Stimulated activated CD4-positive, alpha-beta T cell treated with anti-CD3 and anti-CD28 coated beads, Interleukin-12 subunit alpha, Interleukin-12 subunit beta, amount 100 ng/mL, for 24 hours (primary cell): ENCODE data around the gene HUWE1.
"Not testable (repeated sequence)": the region's sequence is repeated elsewhere in the genome, so short reads cannot be mapped to it uniquely, and the experiment has no call there.

Experiments
- DNase-seq, 2 experiments: peaks; one replicate each; pipeline ENCODE4 v3.0.0-alpha.2; 2020; ENCODE audit warnings: low read depth in 2 of 2

The HUWE1 gene

DNA sequence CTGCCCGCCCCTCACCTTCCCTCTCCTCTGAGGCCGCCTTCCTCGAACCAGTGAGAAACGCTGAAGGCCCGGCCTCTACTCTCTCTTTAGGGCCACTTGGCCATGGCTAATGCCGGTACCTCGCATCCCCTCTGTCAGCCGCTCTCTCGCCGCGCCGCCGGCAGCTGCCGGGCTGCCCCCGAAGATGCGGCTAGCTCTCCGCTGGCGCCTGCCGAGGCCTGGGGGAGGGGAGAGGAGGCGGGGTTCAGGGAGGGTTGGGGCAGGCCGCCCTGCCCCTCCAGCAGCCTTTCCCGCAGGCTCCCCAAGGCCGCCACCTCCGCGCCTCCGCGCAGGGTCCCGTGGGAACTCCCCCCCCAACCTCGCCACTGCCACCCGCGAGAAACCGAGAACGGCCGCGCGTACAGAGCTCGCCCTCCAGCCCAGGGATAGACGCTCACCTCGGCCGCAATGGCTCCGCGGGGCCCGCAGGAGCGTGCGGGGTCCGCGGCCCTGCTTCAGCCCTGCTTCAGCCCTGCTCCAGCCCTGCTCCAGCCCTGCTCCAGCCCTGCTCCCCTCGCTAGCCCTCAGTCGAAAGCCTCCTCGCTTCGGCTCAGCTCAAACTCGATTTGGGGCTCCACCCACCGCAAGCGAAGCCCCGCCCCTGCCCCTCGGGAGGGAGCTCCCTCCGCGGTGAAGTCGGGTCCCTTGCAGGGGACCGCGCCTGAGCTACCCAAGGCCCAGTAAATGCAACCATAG is at the start of gene HUWE1:
Gene HUWE1 (minus strand): TSS at position 569 of the 735 bp plus-strand sequence. CDS start 32,612 bp downstream, outside the sequence.
- peak; percentile 58 to 81 for DNase-seq

GRCh38 chrX:53732797-53733196 is 46.3 kb upstream of the HUWE1 start:
- DNase-seq = no peak

GRCh38 chrX:53729751-53730150 is 43.2 kb upstream of the HUWE1 start:
- DNase-seq = no peak

DNA sequence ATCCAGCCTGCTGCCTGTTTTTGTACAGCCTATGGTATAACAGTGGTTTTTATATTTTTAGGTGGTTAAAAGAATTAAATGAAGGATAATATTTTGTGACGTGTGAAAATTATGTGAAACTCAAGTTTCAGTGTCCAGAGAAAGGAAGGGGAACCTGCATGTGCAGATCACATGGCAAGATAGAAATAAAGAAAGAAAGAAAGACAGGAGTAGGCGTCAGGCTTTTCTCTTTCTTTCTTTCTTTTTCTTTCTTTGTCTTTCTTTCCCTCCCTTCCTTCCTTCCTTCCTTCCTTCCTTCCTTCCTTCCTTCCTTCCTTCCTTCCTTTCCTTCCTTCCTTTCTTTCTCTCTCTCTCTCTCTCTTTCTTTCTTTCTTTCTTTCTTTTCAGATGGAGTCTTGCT is 42.0 kb upstream of the HUWE1 start:
- no peak for DNase-seq

DNA sequence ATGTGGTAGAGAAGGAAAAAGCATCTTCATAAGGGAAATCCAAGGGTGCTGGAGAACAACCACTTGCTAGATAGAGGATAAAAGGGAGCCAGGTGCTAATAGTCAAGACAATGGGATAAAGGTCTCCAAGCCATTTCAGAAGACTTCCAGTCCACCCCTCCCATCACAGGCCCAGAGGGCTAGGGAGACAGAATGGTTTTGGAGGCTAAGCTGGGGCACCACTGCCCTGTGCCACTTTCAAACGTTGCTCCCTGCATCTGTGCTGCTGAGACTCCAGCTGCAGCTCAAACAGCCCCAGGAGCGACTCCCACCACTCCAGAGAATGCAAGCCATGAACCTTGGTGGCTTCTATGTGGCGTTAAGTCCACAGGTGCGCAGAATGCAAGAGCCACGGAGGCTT is 38.4 kb upstream of the HUWE1 start:
- no peak for DNase-seq

DNA sequence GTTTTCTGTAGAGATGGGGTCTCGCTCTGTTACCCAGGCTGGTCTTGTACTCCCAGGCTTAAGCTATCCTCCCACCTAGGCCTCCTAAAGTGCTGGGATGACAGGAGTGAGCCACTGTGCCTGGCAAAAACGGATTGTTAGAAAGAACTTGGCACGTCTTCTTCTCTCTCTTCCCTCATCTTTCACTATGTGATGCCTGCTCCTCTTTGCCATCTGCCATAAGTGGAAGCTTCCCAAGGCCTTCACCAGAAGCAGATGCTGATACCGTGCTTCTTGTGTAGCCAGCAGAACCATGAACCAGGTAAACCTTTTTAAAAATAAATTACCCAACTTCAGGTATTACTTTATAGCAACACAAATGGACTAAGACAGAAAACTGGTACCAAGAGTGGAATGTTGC is 36.9 kb upstream of the HUWE1 start:
- no peak for DNase-seq

GRCh38 chrX:53721610-53722009 is 35.1 kb upstream of the HUWE1 start:
- DNase-seq = not testable (repeated sequence)

DNA sequence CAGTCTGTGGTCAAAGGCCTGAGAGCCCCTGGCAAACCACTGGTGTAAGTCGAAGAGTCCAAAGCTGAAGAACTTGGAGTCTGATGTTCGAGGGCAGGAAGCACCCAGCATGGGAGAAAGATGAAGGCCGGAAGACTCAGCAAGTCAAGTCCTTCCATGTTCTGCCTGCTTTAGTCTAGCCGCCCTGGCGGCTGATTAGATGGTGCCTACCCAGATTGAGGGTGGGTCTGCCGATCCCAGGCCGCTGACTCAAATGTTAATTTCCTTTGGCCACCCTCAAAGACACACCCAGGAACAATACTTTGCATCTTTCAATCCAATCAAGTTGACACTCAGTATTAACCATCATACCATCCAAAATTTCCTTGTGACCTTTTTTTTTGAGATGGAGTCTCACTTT is 33.1 kb upstream of the HUWE1 start:
- DNase-seq = not testable (repeated sequence)

- DNase-seq = no peak
Measured at GRCh38 chrX:53718073-53718472, 31.6 kb upstream of the HUWE1 start.

DNA sequence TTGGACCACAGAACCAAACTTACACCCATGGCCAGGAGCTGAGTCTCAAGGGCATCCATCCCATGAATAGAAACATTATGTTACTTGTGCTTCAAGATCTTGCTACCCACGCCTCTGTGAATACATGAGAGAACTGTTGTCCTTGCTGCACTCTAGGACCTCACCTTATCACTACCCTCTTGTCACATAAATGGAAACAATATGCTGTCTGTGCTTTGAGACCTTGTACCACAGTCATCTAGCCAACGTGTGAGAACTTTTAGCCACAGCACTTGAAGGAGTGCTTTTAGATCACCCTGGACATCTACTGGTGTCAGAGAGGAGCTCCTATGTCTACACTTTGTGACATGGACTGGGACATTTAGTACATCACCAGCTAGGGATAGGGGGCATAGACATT is 30.7 kb upstream of the HUWE1 start:
- DNase-seq = no peak

GRCh38 chrX:53716328-53717088 is 30.0 kb upstream of the HUWE1 start:
- peak in 1 of 2 experiments; percentile 37 for DNase-seq

DNA sequence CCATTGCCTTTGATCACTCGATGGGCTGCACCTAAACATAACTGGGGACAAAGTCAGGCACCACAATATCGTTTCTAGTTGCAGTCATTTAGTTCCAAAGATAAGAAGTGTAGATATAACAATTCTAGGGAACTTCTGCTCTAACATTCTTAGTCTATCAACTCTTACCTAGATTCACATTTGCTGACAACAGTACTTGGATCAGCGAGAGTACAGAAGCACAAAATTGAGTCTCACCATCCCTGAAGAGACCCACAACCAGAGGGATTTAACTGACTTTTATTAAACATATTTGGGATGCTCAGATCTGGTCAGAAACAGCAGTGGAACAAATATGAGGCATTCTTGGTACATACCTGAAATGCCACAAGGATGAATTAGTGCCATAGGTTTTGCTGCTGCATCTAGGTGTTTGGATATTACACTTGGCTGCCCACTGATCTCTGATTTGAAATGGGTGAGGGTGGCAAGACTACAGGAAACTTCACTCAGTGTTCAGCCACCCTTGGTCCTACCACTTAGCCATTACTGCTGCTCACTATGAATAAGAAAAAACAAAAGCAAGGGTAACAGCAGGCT is 28.9 kb upstream of the HUWE1 start:
- no peak for DNase-seq

DNA sequence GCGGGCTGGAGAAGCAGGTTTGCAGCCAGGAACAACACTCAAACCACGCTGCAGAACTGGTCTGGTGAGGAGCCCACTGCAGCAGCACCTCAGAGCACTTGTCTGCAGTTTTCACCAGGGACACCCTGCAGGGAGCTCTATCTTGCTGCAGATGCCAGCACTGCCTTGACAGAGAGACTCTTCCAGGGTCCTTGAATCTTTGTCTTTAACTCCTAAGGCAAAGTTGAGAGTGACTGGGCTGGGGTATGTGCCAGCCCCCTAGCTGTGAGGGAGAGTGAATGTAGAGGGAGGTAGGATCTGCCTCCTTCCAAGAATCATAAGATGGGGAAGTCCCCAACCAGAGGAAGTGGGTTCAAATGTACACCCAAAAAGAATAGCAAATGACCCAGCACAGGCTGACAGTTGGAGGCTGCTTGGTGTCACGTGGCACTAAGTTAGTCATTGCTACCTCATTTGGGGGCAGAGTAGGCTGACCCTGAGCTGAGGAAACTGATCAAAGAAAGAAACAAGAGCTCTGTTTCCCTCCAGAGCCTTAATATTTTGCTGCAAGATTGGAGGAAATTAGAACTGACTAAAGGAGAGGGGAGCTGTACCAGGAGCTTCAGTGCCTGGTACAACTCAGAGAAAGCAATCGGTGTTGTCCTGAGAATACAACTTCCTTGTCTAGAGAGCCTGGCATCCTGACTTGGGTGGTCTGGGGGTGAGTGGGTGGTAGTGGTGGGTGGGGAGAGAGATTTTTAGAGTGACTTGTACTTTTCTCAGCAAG is 28.2 kb upstream of the HUWE1 start:
- peak; percentile 32 to 46 for DNase-seq

GRCh38 chrX:53713987-53714579 is 27.6 kb upstream of the HUWE1 start:
- DNase-seq = no peak

DNA sequence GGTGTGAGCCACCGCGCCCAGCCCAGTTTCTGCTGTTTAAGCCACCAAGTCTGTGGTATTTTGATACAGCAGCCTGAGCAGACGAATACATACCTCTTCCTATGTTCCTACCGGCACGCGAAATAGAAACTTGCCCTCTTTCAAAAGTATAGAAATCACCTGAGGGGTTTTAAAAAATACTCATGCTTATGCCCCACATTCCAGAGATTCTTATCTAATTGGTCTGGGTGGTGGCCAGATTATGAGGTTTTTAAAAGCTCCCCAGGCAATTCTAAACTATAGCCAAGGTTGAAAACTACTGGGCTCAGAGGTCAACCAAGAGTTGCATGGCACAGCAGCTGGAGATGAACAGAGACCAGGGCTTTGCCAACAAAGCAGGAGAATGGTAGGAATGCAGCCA is 24.9 kb upstream of the HUWE1 start:
- no peak for DNase-seq

GRCh38 chrX:53704854-53705253 is 18.3 kb upstream of the HUWE1 start:
- DNase-seq = no peak

GRCh38 chrX:53704294-53704693 is 17.8 kb upstream of the HUWE1 start:
- DNase-seq = no peak

- no peak for DNase-seq
Measured at GRCh38 chrX:53695946-53696549, 9.5 kb upstream of the HUWE1 start.

- DNase-seq = no peak
Measured at GRCh38 chrX:53694642-53695041, 8.1 kb upstream of the HUWE1 start.

- no peak for DNase-seq
Measured at GRCh38 chrX:53688300-53688699, 1.8 kb upstream of the HUWE1 start.

- no peak for DNase-seq
Measured at GRCh38 chrX:53685711-53686110, 808 bp downstream of the HUWE1 start.
